Measurements from ENCODE around the gene ZCCHC7. TPM values are rescaled to one million over a fixed set of nuclear protein-coding genes. Genes with fewer than 3 reads are reported as not detected.
"Not testable (repeated sequence)": the region's sequence is repeated elsewhere in the genome, so short reads cannot be mapped to it uniquely, and the experiment has no call there.

The ZCCHC7 gene
- total and polyA plus RNA-seq, 9 of the 15 experiments (the other 6 are each of a cell fraction or from before 2014, with no cell fraction given): 34.1 to 68.9 (median 48.8) TPM

GRCh38 chr9:37120843-37121335 is 515 bp downstream of the ZCCHC7 start (continued):
- TF ChIP-seq, protein P1, sequence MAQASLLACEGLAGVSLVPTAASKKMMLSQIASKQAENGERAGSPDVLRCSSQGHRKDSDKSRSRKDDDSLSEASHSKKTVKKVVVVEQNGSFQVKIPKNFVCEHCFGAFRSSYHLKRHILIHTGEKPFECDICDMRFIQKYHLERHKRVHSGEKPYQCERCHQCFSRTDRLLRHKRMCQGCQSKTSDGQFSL (CRISPR knock-in tag; IDR thresholded peaks at IDR 0.05): peak; percentile 46
- TF ChIP-seq, protein P1 (tag; IDR thresholded peaks at IDR 0.05): not testable (repeated sequence)
- TF ChIP-seq AFF4 (CRISPR knock-in tag; IDR thresholded peaks at IDR 0.05): 0 out of 2 replicates have a peak, but pooled peaks have one; percentile 34
- peak; percentile 80 for TF ChIP-seq RBFOX2 (IDR thresholded peaks at IDR 0.05; ENCODE audit: low read depth, low read length)
- TF ChIP-seq FIP1L1 (IDR thresholded peaks at IDR 0.05; ENCODE audit: low read depth, low read length, poor library complexity, severe bottlenecking): peak; percentile 2
- TF ChIP-seq LCOR (CRISPR knock-in tag; IDR thresholded peaks at IDR 0.05): 0 out of 2 replicates have a peak, but pooled peaks have one; percentile 56
- TF ChIP-seq CHD1 (IDR thresholded peaks at IDR 0.05; ENCODE audit: low read length): peak; percentile 65
- 0 out of 2 replicates have a peak, but pooled peaks have one; percentile 13 for TF ChIP-seq SRSF3 (IDR thresholded peaks at IDR 0.05; ENCODE audit: insufficient read depth, low read length)
- TF ChIP-seq, protein P2, sequence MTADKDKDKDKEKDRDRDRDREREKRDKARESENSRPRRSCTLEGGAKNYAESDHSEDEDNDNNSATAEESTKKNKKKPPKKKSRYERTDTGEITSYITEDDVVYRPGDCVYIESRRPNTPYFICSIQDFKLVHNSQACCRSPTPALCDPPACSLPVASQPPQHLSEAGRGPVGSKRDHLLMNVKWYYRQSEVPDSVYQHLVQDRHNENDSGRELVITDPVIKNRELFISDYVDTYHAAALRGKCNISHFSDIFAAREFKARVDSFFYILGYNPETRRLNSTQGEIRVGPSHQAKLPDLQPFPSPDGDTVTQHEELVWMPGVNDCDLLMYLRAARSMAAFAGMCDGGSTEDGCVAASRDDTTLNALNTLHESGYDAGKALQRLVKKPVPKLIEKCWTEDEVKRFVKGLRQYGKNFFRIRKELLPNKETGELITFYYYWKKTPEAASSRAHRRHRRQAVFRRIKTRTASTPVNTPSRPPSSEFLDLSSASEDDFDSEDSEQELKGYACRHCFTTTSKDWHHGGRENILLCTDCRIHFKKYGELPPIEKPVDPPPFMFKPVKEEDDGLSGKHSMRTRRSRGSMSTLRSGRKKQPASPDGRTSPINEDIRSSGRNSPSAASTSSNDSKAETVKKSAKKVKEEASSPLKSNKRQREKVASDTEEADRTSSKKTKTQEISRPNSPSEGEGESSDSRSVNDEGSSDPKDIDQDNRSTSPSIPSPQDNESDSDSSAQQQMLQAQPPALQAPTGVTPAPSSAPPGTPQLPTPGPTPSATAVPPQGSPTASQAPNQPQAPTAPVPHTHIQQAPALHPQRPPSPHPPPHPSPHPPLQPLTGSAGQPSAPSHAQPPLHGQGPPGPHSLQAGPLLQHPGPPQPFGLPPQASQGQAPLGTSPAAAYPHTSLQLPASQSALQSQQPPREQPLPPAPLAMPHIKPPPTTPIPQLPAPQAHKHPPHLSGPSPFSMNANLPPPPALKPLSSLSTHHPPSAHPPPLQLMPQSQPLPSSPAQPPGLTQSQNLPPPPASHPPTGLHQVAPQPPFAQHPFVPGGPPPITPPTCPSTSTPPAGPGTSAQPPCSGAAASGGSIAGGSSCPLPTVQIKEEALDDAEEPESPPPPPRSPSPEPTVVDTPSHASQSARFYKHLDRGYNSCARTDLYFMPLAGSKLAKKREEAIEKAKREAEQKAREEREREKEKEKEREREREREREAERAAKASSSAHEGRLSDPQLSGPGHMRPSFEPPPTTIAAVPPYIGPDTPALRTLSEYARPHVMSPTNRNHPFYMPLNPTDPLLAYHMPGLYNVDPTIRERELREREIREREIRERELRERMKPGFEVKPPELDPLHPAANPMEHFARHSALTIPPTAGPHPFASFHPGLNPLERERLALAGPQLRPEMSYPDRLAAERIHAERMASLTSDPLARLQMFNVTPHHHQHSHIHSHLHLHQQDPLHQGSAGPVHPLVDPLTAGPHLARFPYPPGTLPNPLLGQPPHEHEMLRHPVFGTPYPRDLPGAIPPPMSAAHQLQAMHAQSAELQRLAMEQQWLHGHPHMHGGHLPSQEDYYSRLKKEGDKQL (CRISPR knock-in tag; IDR thresholded peaks at IDR 0.05; ENCODE audit: borderline replicate concordance): peak; percentile 69; the same call in 1 of the 2 replicates
